Suprapubic skin (tissue), 3 donors: ENCODE data around the gene CD79B.
"Not testable (repeated sequence)": the region's sequence is repeated elsewhere in the genome, so short reads cannot be mapped to it uniquely, and the experiment has no call there.

Experiments used
- CTCF ChIP-seq, 2 donors: fragments of 200-600 bp in 1 of 2; fragments of 450-650 bp in 1 of 2; sonication (generic) in 1 of 2; IDR thresholded peaks; one replicate each; pipeline ENCODE4 v1.5.1; 2016 to 2019; ENCODE audit warnings: antibody characterized with exemption in 2 of 2, mild to moderate bottlenecking in 1 of 2, moderate library complexity in 1 of 2
- EP300 ChIP-seq: sonication (generic); formaldehyde crosslinking; IDR thresholded peaks from one replicate; pipeline ENCODE4 v1.6.1; 2017; ENCODE audit warnings: antibody characterized with exemption

GRCh38 chr17:63894821-63895220 is 37.3 kb downstream of the CD79B start:
- not testable (repeated sequence) for TF ChIP-seq CTCF (IDR thresholded peaks at IDR 0.05); EP300
